HG03196 (cell line): ENCODE measurements around the gene CNDP1.

ENCODE experiments used
- ATAC-seq: cut with Tn5 transposase; IDR thresholded peaks from one replicate; pipeline ENCODE4 v1.9.1; 2021; ENCODE audit not compliant: unreplicated experiment

The CNDP1 gene

GRCh38 chr18:74573053-74573452 lies 38.8 kb downstream of the CNDP1 start:
- ATAC-seq: no peak

DNA sequence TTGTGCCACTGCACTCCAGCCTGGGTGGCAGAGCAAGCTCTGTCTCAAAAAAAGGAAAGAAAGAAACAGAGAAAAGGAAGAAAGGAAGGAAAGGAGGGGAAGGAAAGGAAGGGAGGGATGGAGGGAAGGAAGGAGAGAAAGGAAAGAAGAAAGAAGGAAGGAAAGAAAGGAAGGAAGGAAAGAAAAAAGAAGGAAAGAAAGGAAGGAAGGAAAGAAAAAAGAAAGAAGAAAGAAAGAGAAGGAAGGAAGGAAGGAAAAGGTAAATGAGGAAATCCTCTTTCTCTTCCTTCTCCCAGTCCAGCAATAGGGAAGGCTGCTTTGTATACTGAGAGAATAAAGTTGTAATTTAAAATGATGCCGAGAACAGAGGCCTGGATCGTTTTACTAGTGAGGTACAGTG lies 40.6 kb downstream of the CNDP1 start:
- no peak for ATAC-seq

DNA sequence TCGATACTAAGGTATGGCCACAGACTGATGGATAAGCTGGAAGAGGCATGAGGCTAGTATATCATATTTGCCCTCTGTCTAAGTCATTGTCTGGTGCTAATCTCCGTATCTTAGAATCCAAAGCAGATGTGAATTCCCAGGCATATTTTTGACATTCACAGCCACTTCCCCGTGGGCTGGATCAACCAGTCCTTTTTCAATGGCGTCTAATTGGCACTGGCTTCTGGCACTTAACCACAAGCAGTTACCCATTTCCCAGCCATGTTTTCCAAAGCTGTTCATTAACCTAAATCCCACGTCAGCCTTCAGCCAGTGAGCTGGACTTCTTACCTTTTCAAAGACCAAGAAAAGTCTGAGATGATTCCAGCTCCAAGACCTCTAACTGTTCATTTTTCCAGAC lies 42.7 kb downstream of the CNDP1 start:
- no peak for ATAC-seq

- ATAC-seq: no peak
These were observed 45.3 kb downstream of the CNDP1 start for GRCh38 chr18:74579496-74580065.

DNA sequence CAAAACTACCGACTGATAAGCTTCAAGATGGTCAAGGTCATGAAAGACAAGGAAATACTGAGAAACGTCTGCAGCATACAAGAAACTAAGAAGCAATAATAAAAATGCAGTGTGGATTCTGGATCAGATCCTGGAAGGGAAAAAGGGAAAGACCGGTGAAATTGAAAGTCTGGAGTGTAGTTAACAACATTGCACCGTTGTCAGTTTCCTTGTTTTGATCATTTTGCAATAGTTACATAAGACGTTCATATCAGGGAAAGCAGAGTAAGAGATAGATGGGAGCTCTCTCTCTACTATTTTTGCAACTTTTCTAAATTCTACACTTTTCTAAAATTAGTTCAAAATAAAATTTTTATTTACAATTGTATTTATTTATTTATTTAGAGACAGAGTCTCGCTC lies 48.3 kb downstream of the CNDP1 start:
- ATAC-seq: no peak

- ATAC-seq: no peak
These were observed 53.1 kb downstream of the CNDP1 start for GRCh38 chr18:74587441-74587840.

GRCh38 chr18:74589021-74589420 lies 54.7 kb downstream of the CNDP1 start:
- no peak for ATAC-seq

- no peak for ATAC-seq
These were observed 55.5 kb downstream of the CNDP1 start for GRCh38 chr18:74589811-74590210.

GRCh38 chr18:74590671-74591070 lies 56.4 kb downstream of the CNDP1 start:
- ATAC-seq: no peak

DNA sequence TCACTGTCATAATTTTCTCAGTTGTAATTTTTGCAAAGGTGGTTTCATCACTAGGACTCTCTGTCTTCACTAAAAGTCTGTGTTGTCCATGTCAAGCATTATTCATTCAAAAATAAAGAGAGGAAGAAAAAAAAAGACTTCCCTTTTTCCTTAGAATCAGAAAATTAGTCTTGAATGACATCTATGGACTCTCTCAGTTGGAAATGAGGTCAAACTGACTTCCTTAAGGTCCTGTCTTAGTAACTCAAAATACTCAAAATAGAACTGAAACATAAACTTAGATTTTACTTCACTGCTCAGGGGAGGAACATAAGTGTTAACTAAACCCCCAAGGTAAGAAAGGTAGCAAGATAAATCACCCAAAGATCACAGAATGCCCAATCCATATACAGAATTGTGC lies 61.1 kb downstream of the CNDP1 start:
- no peak for ATAC-seq

- ATAC-seq: peak; percentile 39
These were observed 62.8 kb downstream of the CNDP1 start for GRCh38 chr18:74597034-74597661.

DNA sequence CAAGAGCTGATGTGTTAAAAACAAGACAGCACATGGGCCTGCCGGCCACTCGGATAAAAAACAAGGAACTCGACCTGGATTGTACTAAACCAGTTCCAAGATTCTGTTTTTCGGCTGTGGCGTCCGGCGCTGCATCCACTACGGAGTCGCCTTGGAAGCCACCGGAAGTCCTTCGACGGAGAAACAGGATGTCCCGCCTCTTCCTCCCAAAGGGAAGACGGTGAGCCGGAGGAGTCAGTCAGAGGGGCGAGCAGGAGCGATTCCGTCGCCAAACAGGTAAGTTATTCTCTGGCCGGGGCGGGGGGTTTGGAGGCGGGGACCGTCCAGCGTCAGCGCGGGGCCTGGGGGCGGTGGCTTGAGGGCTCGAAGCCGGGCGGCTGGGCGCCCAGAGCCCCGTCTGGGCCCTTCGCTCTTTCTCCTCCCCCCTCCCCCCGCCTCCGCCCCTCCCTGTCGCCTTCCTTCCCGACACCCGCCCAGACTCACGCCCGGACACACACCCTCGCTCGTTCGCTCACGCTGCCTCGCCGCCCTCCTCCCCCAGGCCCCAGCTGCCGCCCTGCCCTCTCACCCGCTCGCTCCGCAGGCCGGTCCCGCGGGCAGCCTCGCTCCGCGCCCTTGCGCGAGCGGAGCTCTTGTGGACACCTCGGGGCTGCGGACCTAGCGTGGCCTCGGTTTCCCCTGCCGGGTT lies 63.5 kb downstream of the CNDP1 start, which contains the start of gene ZNF407:
ZNF407 (plus strand) TSS at position 209 of the 688 bp plus-strand sequence. CDS start 33,150 bp downstream, outside the sequence.
- peak; percentile 68 for ATAC-seq

GRCh38 chr18:74598350-74599001 lies 64.2 kb downstream of the CNDP1 start:
- ATAC-seq: peak; percentile 65

GRCh38 chr18:74604361-74604760 lies 70.1 kb downstream of the CNDP1 start:
- ATAC-seq: no peak

GRCh38 chr18:74604774-74605173 lies 70.5 kb downstream of the CNDP1 start:
- ATAC-seq: no peak

DNA sequence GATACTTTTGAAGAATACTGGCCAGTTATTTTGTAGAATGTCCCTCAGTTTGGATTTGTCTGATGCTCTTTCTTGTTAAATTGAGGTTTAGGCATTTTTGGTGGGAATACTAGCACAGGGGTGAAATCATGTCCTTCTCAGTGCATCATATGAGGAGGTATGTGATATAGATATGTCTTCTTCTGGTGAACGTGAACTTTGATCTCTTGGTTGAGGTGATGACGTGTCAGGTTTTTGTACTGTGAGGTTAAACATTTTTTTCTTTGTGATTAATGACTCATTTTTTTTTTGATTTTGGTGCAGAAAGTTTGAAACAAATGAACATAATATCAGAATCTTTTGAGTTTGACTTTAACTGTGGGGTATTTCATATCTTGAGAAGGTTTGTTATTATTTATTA lies 74.4 kb downstream of the CNDP1 start:
- no peak for ATAC-seq

- ATAC-seq: no peak
These were observed 75.2 kb downstream of the CNDP1 start for GRCh38 chr18:74609535-74609934.

DNA sequence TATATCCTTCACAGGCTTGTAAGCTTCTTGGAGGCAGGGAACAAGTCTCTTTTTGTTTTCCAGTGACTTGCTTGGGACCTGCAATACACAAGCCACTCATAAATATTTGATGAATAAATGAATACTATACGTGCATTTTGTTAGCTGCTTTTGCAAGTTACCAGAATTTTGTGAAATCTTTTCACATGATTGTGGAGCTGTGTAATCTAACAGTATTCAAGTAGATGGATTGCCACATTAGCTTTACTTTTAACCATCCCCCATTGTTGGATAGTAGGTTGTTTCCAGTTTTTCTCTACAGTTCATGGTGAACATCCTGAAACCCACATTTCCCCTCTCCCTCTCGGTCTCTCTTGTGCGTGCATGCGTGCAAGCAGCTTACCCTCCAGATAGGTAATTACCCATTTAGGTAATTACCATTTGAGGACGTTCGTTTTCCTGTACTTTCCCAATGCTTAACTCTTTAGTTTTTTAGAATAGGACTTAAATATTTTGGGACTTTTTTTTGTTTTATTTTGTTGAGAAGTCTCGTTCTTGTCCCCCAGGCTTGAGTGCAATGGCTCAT lies 75.8 kb downstream of the CNDP1 start:
- no peak for ATAC-seq

DNA sequence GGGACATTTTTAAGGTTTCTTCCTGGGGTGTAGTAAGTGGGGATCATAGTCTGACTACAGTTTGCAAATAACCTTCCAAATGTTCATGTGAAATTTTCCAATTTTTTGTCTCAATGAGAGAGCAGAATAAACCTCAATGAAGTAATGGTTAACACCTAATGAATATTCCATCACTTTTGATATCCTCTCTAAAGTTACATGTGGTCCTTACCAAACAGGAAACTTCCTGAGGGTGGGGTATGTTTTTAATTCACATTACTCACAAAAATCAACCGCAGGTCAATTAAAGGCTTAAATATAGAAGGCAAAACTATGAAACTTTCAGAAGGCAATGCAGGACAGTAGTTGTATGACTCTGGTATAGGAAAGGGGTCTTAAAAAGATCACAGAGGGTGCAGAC lies 76.6 kb downstream of the CNDP1 start:
- ATAC-seq: no peak

DNA sequence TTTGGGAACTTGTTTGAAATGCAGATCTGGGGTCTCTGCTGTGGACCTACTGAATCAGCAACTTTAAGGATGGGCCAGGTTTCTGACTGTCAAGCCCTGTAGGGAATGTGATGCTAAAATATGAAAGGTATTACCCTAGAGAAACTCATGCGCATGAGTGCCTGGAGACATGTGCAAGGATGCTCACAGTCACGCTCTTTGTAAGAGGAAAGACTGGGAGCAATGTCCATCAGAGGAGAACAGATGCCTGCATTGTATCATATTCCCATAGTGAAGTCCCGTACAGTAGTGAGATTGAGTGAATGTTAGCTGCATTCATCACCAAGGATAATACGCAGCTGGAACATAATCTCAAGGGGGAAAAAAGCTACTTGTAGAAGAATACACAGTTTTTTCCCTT lies 77.5 kb downstream of the CNDP1 start:
- no peak for ATAC-seq

DNA sequence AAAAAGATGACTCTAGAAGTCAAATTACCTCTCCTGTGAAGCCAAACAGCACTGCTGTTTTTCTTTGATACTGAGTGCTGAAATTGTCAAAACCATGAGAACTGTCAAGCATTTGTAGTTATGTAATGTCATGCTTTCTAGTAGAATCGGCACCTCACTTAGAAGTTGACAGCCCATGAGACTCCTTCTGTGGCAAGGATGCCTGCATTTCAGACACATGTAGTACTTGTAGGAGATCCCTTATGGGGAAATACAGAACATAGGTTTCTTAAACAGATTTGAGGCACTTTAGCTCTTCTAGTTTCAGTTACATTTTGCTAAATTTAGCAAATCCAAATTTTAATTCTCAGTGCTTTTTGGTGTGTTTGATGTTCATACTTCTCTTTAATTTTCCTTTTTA lies 79.1 kb downstream of the CNDP1 start:
- ATAC-seq: no peak

GRCh38 chr18:74616494-74616893 lies 82.2 kb downstream of the CNDP1 start:
- ATAC-seq: no peak
